LNCAP (cell line): ENCODE data around the gene MYH15.

Experiments
- CTCF ChIP-seq: fragments of 450-650 bp; IDR thresholded peaks from 2 replicates; pipeline ENCODE4 v1.5.1; 2017; ENCODE audit warnings: mild to moderate bottlenecking

The MYH15 gene

GRCh38 chr3:108412121-108412750 lies 98.2 kb downstream of the MYH15 start:
- TF ChIP-seq CTCF, result no peak

DNA sequence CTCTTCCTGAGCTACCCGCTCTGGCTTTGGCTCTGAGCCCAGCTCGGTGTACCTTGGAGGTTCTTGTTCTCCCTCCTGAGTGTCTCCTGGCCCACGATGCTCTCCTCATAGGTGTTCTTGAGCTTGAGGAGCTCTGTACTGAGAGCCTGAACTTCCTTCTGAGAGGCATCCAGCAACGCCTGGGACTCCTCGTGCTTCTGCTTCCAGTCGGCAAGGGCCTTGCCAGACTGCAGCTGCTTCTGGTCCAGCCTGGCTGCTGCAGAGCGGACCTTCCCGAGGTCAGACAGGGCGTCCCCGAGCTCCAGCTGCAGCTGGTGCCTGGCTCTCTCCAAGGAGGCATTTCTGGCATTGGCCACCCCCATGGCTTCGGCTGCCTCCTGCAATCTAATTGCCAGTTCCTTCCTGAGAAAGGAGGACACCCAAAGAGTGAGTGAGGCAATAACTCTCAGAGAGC lies 99.8 kb downstream of the MYH15 start:
- TF ChIP-seq CTCF, result no peak

- TF ChIP-seq CTCF, result no peak
Observed at GRCh38 chr3:108409800-108410178, 100.6 kb downstream of the MYH15 start.

DNA sequence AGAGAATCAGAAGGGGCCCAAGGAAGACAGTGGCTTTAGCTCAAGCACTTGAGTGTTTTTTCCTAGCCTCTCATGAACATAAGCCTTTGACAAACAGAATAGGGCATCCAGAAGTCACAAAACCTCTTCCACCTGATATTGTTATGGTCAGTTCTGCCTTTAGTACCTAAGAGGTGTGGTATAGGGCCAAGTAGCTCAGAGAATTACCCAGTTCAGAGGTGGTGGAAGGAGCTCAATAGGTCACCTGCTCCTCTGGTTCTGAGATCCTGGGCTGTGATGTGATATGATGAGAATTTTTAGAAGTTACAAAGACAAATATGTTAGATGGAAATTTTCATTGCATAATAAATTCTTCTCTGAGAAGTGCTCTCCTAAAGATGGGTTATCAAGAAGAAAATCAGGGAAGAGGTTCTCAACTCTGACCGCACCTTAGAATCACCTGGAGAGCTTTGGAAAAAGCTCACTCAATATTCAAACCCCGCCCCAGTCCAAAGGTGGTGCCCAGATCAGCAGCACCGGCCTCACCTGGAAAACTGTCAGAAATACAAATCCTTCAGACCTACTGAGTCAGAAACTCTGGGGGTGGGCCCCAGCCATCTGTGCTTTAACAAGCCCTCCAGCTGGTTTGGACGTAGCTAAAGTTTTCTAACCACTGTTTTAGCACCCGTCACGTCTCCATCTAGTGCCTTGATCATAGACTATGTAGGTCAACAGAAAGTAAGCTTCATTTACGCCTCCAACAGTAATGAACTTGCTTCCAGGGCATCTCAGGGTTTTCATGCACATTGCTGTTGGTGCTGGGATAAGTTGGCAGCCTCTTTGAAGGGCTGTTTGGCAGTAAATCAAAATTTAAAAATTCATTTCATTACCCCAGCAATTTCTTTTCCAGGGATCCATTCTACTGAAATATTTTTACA lies 101.3 kb downstream of the MYH15 start:
- no peak for TF ChIP-seq CTCF

DNA sequence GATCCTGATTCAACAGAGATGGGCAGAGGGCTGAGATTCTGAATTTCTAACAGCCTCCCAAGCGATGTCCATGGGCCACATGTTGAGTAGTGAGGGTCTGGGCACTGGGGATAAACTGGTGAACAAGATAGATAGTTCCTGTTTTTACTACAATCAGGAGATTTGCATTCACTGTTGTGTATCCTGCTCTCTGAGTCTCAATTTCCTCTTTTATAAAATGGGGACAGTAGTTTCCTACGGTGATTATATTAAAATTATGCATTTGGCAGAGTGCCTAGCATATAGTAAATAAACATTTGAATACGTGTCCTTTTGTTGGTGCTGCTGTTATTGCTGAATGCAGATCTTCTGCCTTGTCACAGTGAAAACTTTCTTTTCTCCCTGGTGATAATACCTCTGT lies 102.5 kb downstream of the MYH15 start:
- no peak for TF ChIP-seq CTCF

- peak; percentile 59 for TF ChIP-seq CTCF
Observed at GRCh38 chr3:108406661-108407206, 103.7 kb downstream of the MYH15 start.

GRCh38 chr3:108406063-108406660 lies 104.2 kb downstream of the MYH15 start:
- no peak for TF ChIP-seq CTCF
